Liver (tissue), 3 donors: ENCODE measurements around the gene UTP25.
A peak's percentile ranks its signal among the peaks of the same experiment; 100 is the strongest.

ENCODE experiments used
- CTCF ChIP-seq: fragments of 150-350 bp; IDR thresholded peaks from 2 replicates; pipeline ENCODE4 v1.5.1; 2017; ENCODE audit warnings: improper control_type of control experiment, low read depth, low read length; ENCODE audit not compliant: missing input control
- EGR1 ChIP-seq, 2 donors: IDR thresholded peaks; 2 replicates each; pipeline ENCODE4 v1.6.1; 2016 to 2018; ENCODE audit warnings: antibody characterized with exemption in 2 of 2, low read depth in 2 of 2
- JUND ChIP-seq, 2 donors: IDR thresholded peaks; 2 replicates each; pipeline ENCODE4 v1.6.1; 2016; ENCODE audit warnings: antibody characterized with exemption in 2 of 2
- MAX ChIP-seq: IDR thresholded peaks from 2 replicates; pipeline ENCODE4 v1.6.1; 2016; ENCODE audit warnings: antibody characterized with exemption
- REST ChIP-seq: IDR thresholded peaks from 2 replicates; pipeline ENCODE4 v1.6.1; 2016; ENCODE audit warnings: antibody characterized with exemption, mild to moderate bottlenecking
- SP1 ChIP-seq: IDR thresholded peaks from 2 replicates; pipeline ENCODE4 v1.6.1; 2018; ENCODE audit warnings: antibody characterized with exemption, mild to moderate bottlenecking
- YY1 ChIP-seq: IDR thresholded peaks from 2 replicates; pipeline ENCODE4 v1.6.1; 2016; ENCODE audit warnings: antibody characterized with exemption, mild to moderate bottlenecking
- donor health status: healthy.
- donor health status: healthy.

- TF ChIP-seq REST (no peak), MAX (no peak), CTCF (no peak), SP1 (peak; percentile 56), JUND (IDR thresholded peaks at IDR 0.05) (no peak), EGR1 (IDR thresholded peaks at IDR 0.05; ENCODE audit: low read depth in 2 of 2) (no peak), YY1 (peak; percentile 40)
Measured at GRCh38 chr1:209805875-209806760, 21.7 kb upstream of the UTP25 start, which contains the start of gene IRF6.
